Hematopoietic multipotent progenitor cell treated with erythropoietin and hydrocortisone succinate and interleukin-3 and kit ligand, for 6 days (in vitro differentiated cells): ENCODE results near the gene ASTL.
"Not testable (repeated sequence)": the region's sequence is repeated elsewhere in the genome, so short reads cannot be mapped to it uniquely, and the experiment has no call there.

ENCODE experiments used
- DNase-seq: peaks from one replicate; pipeline ENCODE4 v3.0.0-alpha.2; 2015

ASTL gene

DNA sequence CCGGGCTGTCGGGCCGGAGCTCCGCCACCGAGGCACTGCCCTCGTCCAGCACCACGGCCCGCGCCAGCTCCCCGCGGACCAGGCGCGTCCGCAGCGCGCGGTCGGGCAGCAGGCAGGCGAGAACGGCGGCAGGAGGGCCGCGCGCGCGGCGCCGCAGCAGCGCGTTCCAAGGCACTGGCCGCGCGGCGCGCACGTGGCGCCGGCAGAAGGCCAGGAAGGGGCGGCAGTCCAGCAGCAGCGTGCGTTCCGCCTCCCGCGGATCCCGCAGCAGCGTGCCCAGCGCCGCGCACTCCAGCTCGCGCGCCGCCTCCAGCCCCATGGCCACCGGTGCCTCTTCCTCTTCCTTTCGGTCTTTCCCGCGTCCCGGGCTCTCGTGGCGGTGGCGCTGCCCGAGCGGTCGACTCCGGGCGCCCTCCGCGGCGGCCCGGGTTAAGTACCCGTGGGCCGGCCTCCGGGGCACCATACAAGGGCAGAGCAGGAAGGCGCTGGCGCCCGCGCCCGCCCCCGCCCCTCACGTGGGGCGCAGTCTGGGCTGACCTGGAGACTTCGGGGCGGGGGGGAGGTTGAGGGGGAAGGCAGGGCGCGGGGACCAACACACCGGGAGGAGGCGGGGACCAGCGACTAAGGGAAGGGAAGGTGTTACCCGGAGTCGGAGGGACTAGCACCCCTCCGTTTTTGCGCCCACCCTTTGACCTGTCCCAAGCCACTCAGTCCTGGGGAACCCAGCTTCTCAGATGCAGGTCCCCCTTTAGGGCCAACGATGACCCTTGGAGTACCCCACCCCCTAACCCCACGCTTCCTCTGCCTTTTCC, 6.9 kb upstream of the ASTL start, which contains the start of gene DUSP2:
Gene DUSP2, minus strand, starts transcription at position 405 of the 812 bp plus-strand sequence. Its CDS starts 86 bp downstream, at position 319.
- peak; percentile 91 for DNase-seq

DNA sequence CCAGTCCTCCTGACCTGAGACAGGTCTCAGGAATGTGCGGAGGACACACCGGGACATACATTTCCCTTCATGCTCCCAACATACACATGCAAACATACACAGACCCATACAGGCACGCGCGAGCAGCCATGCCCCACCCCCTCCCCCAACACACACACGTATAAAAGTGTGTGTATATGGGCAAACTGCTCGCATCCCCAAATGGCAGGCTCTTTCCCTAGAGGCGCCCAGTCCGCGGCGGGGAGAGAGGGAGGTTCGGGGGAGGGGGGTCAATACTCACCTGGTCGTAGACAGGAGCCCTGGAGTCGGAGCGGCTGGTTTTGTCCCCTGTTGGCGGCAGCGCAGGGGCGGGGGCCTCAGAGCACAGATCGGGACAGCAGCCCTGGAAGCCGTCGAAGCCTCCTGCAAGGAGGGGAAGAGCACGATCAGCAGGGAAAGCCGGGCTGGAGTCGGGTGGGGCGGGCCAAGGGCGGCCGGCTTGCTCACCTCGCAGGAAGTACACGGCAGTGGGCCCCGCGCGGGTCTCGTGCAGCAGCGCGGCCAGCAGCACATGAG, 6.3 kb upstream of the ASTL start:
- DNase-seq: peak; percentile 47

DNA sequence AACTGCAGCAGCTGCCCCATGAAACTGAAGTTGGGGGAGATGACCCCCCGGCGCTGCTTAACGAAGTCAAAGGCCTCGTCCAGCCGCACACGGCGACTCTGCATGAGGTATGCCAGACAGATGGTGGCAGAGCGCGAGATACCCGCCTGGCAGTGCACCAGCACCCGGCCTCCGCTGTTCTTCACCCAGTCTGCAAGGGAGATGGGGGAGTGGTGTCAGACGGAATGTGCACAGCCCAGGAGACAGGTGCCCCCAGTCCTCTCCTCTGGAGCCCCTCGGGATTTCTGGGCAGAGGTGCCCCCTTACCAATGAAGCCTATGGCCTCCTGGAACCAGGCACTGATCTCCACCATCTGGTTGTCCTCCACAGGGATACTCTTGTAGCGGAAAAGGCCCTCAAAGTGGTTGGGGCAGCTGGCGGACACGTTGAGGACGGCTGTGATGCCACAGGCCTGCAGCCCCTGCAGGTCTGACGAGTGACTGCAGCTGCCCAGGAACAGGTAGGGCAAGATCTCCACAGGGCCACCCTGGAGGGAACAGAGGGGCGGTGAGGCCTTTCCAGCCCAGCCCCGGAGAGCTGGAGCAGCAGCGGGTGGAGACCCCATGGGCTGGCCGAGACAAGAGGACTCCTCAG, 5.7 kb upstream of the ASTL start:
- peak; percentile 49 for DNase-seq

GRCh38 chr2:96143231-96143847, 5.0 kb upstream of the ASTL start:
- no peak for DNase-seq

GRCh38 chr2:96142217-96143113, 4.2 kb upstream of the ASTL start:
- DNase-seq: no peak

DNA sequence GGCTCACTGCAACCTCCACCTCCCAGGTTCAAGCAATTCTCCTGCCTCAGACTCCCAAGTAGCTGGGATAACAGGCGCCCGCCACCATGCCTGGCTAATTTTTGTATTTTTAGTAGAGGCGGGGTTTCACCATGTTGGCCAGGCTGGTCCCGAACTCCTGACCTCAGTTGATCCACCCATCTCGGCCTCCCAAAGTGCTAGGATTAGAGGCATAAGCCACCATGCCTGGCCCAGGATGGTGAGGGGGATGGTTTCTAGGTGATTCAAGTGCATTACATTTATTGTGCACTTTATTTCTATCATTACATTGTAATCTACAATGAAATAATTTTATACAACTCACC, 3.3 kb upstream of the ASTL start:
- DNase-seq: not testable (repeated sequence)

DNA sequence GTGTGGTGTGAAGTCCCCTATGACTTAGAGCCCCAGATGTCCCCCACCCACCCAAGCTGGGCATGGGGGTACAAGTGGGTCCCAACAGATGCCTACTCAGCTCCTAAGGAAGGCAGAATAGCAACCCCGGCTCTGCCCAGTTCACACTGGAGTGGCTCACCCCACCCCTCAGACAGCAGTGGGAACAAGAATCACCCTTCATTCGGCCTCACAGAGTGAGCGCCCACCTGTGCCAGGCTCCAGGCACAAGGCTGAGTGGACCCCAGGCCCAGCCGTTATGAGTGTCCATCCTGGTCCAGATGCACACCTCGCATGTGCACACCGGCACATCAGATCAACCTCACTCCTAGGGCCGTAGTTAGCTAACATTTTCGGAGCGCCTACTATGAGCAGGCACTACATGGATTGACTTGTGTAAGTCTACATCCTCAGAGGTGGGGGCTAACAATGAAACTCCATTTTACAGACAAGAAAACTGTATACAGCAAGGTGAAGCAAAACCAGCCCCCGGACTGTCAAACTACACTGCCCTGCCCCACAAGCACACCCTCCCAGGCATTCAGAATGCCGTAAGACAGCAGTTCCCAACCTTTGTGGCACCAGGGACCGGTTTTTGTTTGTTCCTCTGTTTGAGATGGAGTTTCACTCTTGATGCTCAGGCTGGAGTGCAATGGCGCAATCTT, 2.8 kb upstream of the ASTL start:
- no peak for DNase-seq

GRCh38 chr2:96139181-96139758, 968 bp upstream of the ASTL start:
- no peak for DNase-seq

DNA sequence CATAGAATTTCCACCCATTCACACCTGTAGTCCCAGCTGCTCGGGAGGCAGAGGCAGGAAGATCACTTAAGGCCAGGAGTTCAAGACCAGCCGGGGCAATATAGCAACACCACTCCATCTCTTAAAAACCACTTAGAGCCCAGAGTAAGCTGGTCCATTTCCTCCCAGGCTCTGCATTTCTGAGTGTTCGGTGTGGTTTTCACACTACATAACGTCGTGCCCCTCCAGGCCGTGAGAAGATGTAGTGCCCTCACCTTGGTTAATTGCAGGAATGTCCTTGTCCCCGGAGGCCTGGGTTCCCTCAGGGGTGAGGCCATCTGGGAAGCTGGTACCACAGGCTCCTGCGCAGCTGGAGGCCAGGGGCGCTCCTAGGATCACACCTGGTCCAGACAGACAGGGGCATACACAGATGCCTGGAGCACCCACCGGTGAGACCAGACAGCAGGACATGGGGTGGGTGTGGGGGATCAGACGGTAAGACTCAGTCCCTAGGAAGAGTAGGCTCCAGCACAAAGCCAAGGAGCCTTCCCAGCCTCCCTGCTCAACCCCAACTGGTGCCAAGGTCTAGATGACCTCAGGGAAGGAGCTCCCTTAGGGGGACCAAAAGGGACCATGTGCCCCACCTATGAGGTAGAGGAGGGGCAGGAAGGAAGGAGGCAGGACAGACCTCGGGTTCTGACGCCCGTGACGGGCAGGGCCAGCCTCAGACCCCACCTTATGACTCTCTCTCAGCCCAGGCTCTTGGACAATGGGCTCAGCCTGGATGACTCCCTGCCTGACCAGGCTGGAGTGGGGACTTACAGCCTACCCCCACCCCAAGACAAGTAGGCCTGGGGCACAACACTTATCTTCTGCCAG, 752 bp downstream of the ASTL start:
- no peak for DNase-seq

DNA sequence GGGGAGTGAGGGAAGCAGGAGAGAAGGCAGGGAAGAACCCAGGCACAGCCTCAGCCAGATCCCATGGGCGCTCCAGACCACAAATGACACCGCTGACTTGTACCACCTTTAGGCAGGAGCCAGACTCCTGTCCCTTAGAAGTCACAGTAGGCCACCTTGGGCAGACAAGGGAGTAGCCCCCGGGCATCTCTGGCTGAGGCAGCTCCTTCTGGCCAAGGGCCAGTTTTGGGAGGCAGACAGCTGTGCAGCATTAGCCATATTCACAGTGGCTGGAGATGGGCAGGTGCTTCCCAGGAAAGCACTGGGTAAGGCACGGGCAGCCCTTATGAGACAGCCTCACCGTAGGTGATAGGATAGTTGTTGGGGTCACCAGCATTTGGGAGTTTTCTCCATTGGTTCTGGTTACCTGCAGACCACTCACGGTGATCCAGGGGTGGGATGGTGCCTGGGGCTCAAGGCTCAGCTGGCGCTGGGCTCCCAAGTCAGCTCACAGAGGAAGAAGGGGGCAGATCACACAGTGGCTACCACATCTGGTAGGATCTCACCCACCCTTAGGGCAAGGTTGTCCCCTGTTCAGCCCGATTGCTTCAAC, 2.1 kb downstream of the ASTL start:
- DNase-seq: no peak

DNA sequence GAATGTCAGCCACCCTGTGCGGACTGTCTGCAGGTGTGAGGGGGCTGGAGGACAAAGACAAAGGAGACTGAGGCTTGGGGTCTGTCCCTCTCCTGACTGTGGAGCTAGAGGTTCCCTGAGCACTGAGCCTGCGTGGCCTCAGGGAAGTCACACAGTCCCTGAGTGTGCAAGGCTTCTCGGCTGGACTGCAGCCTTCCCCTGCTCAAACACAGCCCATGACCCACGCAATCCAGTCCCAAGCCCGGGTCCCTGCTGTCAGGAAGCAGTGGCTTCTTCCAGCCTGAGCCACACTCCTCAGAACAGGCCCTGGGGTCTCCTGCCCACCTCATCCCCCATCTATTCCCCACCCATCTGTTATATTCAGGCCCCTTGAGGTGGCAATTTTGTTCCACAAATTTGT, 2.7 kb downstream of the ASTL start:
- no peak for DNase-seq

DNA sequence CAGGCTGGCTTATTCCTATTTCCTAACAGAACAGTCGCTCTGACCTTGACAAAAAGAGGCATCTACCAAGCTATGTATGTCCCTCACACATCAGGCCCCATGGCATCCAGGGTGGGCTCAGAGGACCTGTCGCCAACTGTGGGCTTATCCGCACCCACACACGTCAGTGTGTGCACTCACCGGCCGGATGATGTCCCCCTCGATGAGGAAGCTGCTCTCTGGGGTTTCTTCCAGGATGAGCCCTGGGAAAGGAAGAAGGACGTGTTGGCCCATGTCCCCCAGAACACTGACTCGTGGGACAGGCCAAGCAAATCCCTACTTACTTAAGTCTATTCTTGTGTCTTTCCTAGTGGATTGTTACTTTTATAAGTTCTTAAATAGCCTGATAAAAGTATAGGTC, 3.1 kb downstream of the ASTL start:
- no peak for DNase-seq

- DNase-seq: no peak
Measured at GRCh38 chr2:96134421-96134820, 3.9 kb downstream of the ASTL start.

- no peak for DNase-seq
Measured at GRCh38 chr2:96131813-96132745, 6.2 kb downstream of the ASTL start.

DNA sequence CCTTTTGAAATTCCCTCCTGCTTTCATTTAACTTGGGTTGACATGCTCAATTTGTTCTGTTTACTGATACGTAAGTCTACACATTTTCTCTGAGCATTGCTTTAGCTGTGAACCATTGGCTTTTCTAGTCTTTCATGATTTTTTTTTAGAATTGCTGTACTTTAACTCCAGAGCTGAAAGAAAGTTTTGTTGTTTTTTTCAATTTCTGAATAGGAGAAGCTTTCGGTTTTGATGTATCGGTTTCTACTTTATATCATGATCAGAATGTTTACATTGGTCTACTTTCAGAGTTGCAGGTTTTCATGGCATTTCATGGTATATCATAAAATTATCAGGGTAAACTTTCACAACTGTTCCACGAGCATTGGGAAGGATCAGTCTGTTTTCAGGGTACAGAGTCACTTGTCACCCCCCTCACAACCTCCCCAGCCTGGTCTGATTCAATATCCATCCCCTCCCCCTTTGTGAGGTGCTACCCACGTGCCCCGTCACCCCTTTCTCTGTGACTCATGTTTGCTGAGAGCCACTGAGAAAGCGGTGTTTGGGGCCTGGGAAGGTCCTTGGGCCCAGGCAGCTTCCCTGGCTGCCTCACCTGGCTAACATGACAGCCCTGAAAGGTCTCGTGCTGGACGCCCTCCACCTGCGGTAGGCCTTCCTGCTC, 7.0 kb downstream of the ASTL start:
- no peak for DNase-seq

DNA sequence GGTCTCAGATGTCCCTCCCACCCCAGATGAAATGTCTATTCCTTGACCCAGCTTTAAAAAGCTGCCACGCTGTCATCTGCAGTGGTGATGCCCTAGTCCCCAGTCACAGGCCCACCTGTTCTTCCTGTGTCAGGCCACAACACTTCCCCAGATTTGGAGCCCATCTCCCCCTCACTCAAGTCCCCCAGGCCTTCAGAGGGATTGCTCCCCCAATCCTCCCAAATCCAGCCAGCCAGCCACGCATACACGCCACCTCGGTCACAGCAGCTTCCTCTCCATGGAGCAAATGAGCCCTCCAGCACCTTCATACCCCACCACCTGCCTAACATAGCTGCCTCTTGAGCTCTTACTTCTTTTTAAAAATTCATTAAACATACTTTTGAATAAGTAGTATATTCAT, 7.8 kb downstream of the ASTL start:
- no peak for DNase-seq

GRCh38 chr2:96129528-96130120, 8.7 kb downstream of the ASTL start:
- no peak for DNase-seq

GRCh38 chr2:96128456-96128855, 9.8 kb downstream of the ASTL start:
- DNase-seq: no peak
